Caco-2 (cell line): ENCODE measurements around the gene PLA2G4F. TPM values are rescaled to one million over a fixed set of nuclear protein-coding genes. Genes with fewer than 3 reads are reported as not detected.

Source experiments
- BruUV-seq: library from RNA; stranded (reverse); fragments of 400-500 nt; replicated peaks from 2 replicates; lab custom pipeline; 2021; lab: Mats Ljungman, UMichigan
- CTCF ChIA-PET: fragments of 300-600 bp; sonication (Branson Sonifier 250); formaldehyde crosslinking; loops from one replicate; lab custom pipeline; 2022; ENCODE audit warnings: antibody characterized with exemption; lab: Charles Lee
- POLR2A ChIA-PET: fragments of 300-600 bp; sonication (Branson Sonifier 250); formaldehyde crosslinking; loops from one replicate; lab custom pipeline; 2022; ENCODE audit warnings: antibody characterized with exemption; lab: Charles Lee
- DNase-seq, 2 experiments: peaks; one replicate each; pipeline versions ENCODE4 v3.0.0 to v3.0.0-alpha.2; 2020 to 2022
- H3K27me3 ChIP-seq: replicated peaks from 2 replicates; pipeline ENCODE4 v1.6.0; 2011; ENCODE audit warnings: low read length; ENCODE audit not compliant: control insufficient read depth, insufficient read depth
- H3K36me3 ChIP-seq: 2 replicates; pipeline ENCODE4 v1.5.1; 2011; ENCODE audit warnings: low read length; ENCODE audit not compliant: control insufficient read depth, insufficient read depth
- H3K4me1 ChIP-seq: fragments of 250-450 bp; sonication (Bioruptor Pico); 2 replicates; pipeline ENCODE4 v1.5.1; 2020; ENCODE audit warnings: mild to moderate bottlenecking
- H3K4me3 ChIP-seq: 2 replicates; pipeline ENCODE4 v1.5.1; 2011; ENCODE audit warnings: low read depth, mild to moderate bottlenecking, control low read depth, low read length
- H3K9me3 ChIP-seq: fragments of 250-450 bp; sonication (Bioruptor Pico); 2 replicates; pipeline ENCODE4 v1.5.1; 2020; ENCODE audit warnings: mild to moderate bottlenecking, moderate library complexity
- H3K27ac Mint-ChIP-seq: one replicate; pipeline ENCODE4 v1.8.0; 2022; ENCODE audit warnings: mixed read lengths; ENCODE audit not compliant: unreplicated experiment
- H3K27me3 Mint-ChIP-seq: one replicate; pipeline ENCODE4 v1.8.0; 2022; ENCODE audit warnings: mixed read lengths; ENCODE audit not compliant: insufficient read depth, unreplicated experiment
- H3K36me3 Mint-ChIP-seq: one replicate; pipeline ENCODE4 v1.8.0; 2022; ENCODE audit warnings: mild to moderate bottlenecking, mixed read lengths; ENCODE audit not compliant: insufficient read depth, unreplicated experiment
- H3K4me1 Mint-ChIP-seq: one replicate; pipeline ENCODE4 v1.8.0; 2022; ENCODE audit warnings: low read depth, mixed read lengths; ENCODE audit not compliant: unreplicated experiment
- H3K4me3 Mint-ChIP-seq: one replicate; pipeline ENCODE4 v1.8.0; 2022; ENCODE audit warnings: mild to moderate bottlenecking, moderate library complexity, mixed read lengths; ENCODE audit not compliant: unreplicated experiment
- H3K9me3 Mint-ChIP-seq: one replicate; pipeline ENCODE4 v1.8.0; 2022; ENCODE audit warnings: mixed read lengths; ENCODE audit not compliant: unreplicated experiment
- intact Hi-C: fragments of 100-400 bp; cut with micrococcal nuclease; formaldehyde crosslinking; loops from one replicate; pipeline ENCODE4 v1.10.0; 2022; ENCODE audit not compliant: unreplicated experiment
- total RNA-seq: library from RNA; stranded (reverse); gene quantifications from 2 replicates; pipeline ENCODE4 v1.2.3, GENCODE V29; 2022
- TF ChIP-seq, protein P1 (sequence below), 2 experiments: fragments of 200-600 bp in 1 of 2; IDR thresholded peaks; 1 replicate in 1 of 2; 2 replicates in 1 of 2; pipeline versions ENCODE4 v1.5.1 to v1.8.0; 2011 to 2022; ENCODE audit warnings: antibody characterized with exemption in 1 of 2, control low read depth in 1 of 2, inconsistent platforms in 1 of 2, low read depth in 1 of 2, low read length in 1 of 2, mild to moderate bottlenecking in 1 of 2, moderate library complexity in 1 of 2; ENCODE audit not compliant: insufficient read depth in 1 of 2, severe bottlenecking in 1 of 2, unreplicated experiment in 1 of 2

Gene PLA2G4F
- total RNA-seq, 1 experiment from 2014 or later = 2.9 TPM

- no peaks in the 10 kb centered on the region for H3K27me3 Mint-ChIP-seq
These were observed 2.5 kb upstream of the PLA2G4F start for GRCh38 chr15:42158941-42159340.

DNA sequence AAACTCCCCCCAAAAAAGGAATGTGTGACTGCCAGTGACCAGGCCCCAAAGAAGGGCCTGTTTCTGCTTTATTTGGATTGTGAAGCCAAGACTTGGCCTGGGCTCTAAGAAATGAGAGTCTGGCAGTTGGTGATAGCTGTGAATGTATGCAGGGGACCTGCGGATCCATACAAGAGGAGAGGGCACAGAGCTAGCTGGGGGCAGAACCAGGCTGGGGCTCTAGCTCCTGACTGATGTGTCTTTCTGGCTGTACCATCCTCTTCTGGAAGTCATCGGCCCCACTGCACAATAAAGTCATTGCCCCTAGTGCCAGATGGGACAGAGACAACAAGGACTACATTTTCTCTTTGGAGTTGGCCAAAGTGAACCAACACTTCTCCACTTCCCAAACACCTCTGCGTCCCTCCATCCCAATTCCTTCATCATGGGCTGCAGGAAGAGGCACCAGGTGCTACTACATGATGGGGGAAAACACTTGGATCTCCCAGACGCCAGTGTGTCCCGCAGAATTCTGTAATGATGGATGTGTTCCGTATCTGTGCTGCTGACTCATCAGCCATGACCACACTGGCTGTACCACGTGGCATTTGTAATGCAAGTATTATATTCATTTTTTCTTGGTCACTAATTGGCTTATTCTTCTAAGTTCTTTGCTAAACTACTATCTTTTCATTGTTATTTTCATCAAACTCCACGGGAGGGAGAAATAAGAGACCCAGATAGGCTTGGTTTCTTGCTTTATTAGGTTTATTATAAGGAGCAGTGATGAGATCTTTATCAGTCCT lies 1.7 kb upstream of the PLA2G4F start:
- TF ChIP-seq, protein P1, sequence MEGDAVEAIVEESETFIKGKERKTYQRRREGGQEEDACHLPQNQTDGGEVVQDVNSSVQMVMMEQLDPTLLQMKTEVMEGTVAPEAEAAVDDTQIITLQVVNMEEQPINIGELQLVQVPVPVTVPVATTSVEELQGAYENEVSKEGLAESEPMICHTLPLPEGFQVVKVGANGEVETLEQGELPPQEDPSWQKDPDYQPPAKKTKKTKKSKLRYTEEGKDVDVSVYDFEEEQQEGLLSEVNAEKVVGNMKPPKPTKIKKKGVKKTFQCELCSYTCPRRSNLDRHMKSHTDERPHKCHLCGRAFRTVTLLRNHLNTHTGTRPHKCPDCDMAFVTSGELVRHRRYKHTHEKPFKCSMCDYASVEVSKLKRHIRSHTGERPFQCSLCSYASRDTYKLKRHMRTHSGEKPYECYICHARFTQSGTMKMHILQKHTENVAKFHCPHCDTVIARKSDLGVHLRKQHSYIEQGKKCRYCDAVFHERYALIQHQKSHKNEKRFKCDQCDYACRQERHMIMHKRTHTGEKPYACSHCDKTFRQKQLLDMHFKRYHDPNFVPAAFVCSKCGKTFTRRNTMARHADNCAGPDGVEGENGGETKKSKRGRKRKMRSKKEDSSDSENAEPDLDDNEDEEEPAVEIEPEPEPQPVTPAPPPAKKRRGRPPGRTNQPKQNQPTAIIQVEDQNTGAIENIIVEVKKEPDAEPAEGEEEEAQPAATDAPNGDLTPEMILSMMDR (IDR thresholded peaks at IDR 0.05; ENCODE audit: insufficient read depth in 1 of 2, low read depth in 1 of 2, low read length in 1 of 2, severe bottlenecking in 1 of 2, unreplicated experiment in 1 of 2) = no peak
- Mint-ChIP-seq H3K4me1 (no peaks in the 10 kb centered on the region), H3K4me3 (no peak overlapping the region), H3K27ac (no peak overlapping the region), H3K36me3 (peaks cover 30% of the 10 kb centered on the region), H3K27me3 (no peaks in the 10 kb centered on the region), H3K9me3 (no peaks in the 10 kb centered on the region)
- Histone ChIP-seq H3K36me3 (no peaks in the 10 kb centered on the region; the same call in 1 of the 2 replicates), H3K4me1 (peaks cover 17% of the 10 kb centered on the region), H3K27me3 (no peaks in the 10 kb centered on the region), H3K4me3 (no peak overlapping the region), H3K9me3 (no peaks in the 10 kb centered on the region)
- intact Hi-C loops = no loop called here
- ChIA-PET POLR2A (no interaction called here), CTCF (no interaction called here)
- BruUV-seq = no TSS peak
- no peak for DNase-seq

More at GRCh38 chr15:42158941-42159340, 2.5 kb upstream of the PLA2G4F start:
- H3K9me3 Mint-ChIP-seq = no peaks in the 10 kb centered on the region
- Histone ChIP-seq H3K4me1 (peaks cover 17% of the 10 kb centered on the region), H3K9me3 (no peaks in the 10 kb centered on the region), H3K27me3 (no peaks in the 10 kb centered on the region), H3K36me3 (no peaks in the 10 kb centered on the region; the same call in 1 of the 2 replicates), H3K4me3 (no peak overlapping the region)
- no peak overlapping the region for H3K27ac Mint-ChIP-seq
- CTCF ChIA-PET = no interaction called here
- POLR2A ChIA-PET = no interaction called here
- no peak overlapping the region for H3K4me3 Mint-ChIP-seq
- BruUV-seq = no TSS peak
- H3K4me1 Mint-ChIP-seq = no peaks in the 10 kb centered on the region
- peaks cover 37% of the 10 kb centered on the region for H3K36me3 Mint-ChIP-seq
- TF ChIP-seq, protein P1 (IDR thresholded peaks at IDR 0.05; ENCODE audit: insufficient read depth in 1 of 2, low read depth in 1 of 2, low read length in 1 of 2, severe bottlenecking in 1 of 2, unreplicated experiment in 1 of 2) = no peak
- DNase-seq = no peak
- intact Hi-C loops = no loop called here

- peaks cover 27% of the 10 kb centered on the region for H3K36me3 Mint-ChIP-seq
- H3K27me3 ChIP-seq = no peaks in the 10 kb centered on the region
- no peak overlapping the region for H3K27ac Mint-ChIP-seq
- H3K4me3 ChIP-seq = no peak overlapping the region
- intact Hi-C loops = no loop called here
- ChIA-PET POLR2A (no interaction called here), CTCF (no interaction called here)
- H3K36me3 ChIP-seq = no peaks in the 10 kb centered on the region; the same call in 1 of the 2 replicates
- peaks cover 17% of the 10 kb centered on the region for H3K4me1 ChIP-seq
- H3K9me3 ChIP-seq = no peaks in the 10 kb centered on the region
- no peaks in the 10 kb centered on the region for H3K9me3 Mint-ChIP-seq
- H3K4me3 Mint-ChIP-seq = no peak overlapping the region
- DNase-seq = no peak
- TF ChIP-seq, protein P1 (IDR thresholded peaks at IDR 0.05; ENCODE audit: insufficient read depth in 1 of 2, low read depth in 1 of 2, low read length in 1 of 2, severe bottlenecking in 1 of 2, unreplicated experiment in 1 of 2) = no peak
- BruUV-seq = no TSS peak
- no peaks in the 10 kb centered on the region for H3K4me1 Mint-ChIP-seq
- H3K27me3 Mint-ChIP-seq = no peaks in the 10 kb centered on the region
These were observed 945 bp upstream of the PLA2G4F start for GRCh38 chr15:42157381-42157780.
